Suprapubic skin (tissue), 4 donors: Measurements from ENCODE around the gene KMT2B. TPM values are rescaled to one million over a fixed set of nuclear protein-coding genes. Genes with fewer than 3 reads are reported as not detected.

ENCODE experiments used
- DNase-seq, 2 donors: peaks; one replicate each; pipeline ENCODE4 v3.0.0-alpha.2; 2019; ENCODE audit warnings: low spot score in 2 of 2
- H3K27ac ChIP-seq: fragments of 200-600 bp; sonication (generic); one replicate; pipeline ENCODE4 v1.5.1; 2019
- H3K27me3 ChIP-seq: fragments of 200-600 bp; sonication (generic); one replicate; pipeline ENCODE4 v1.5.1; 2019
- H3K36me3 ChIP-seq: fragments of 200-600 bp; sonication (generic); one replicate; pipeline ENCODE4 v1.5.1; 2019
- H3K4me1 ChIP-seq: fragments of 200-600 bp; sonication (generic); one replicate; pipeline ENCODE4 v1.5.1; 2019
- H3K4me3 ChIP-seq: fragments of 200-600 bp; sonication (generic); one replicate; pipeline ENCODE4 v1.5.1; 2019; ENCODE audit warnings: mild to moderate bottlenecking
- H3K9me3 ChIP-seq: fragments of 200-600 bp; sonication (generic); one replicate; pipeline ENCODE4 v1.5.1; 2019
- CTCF ChIP-seq, 2 donors: fragments of 200-600 bp in 1 of 2; fragments of 450-650 bp in 1 of 2; sonication (generic) in 1 of 2; IDR thresholded peaks; one replicate each; pipeline ENCODE4 v1.5.1; 2016 to 2019; ENCODE audit warnings: antibody characterized with exemption in 2 of 2, mild to moderate bottlenecking in 1 of 2, moderate library complexity in 1 of 2
- EP300 ChIP-seq: sonication (generic); formaldehyde crosslinking; IDR thresholded peaks from one replicate; pipeline ENCODE4 v1.6.1; 2017; ENCODE audit warnings: antibody characterized with exemption
- POLR2A ChIP-seq, 2 donors: fragments of 450-650 bp; IDR thresholded peaks; one replicate each; pipeline ENCODE4 v1.6.1; 2017; ENCODE audit warnings: antibody characterized with exemption in 2 of 2, mild to moderate bottlenecking in 2 of 2, moderate library complexity in 2 of 2
- POLR2AphosphoS5 ChIP-seq, 3 donors: sonication (generic); formaldehyde crosslinking; IDR thresholded peaks; one replicate each; pipeline ENCODE4 v1.6.1; 2017; ENCODE audit warnings: antibody characterized with exemption in 3 of 3
- WGBS: methylation state at CpG from one replicate; pipeline ENCODE4 v1.1.5; 2018; 5-methylcytosine and 5-hydroxymethylcytosine counted together
- total RNA-seq, 4 donors: library from RNA; depleted of rRNA; stranded (reverse); fragments of >200 nt; gene quantifications; one replicate each; pipeline ENCODE4 v1.1.0, GENCODE V29; 2016

The KMT2B gene
- total RNA-seq, 4 donors from 2014 or later, result 31.2 to 66.8 (median 45.2) TPM

GRCh38 chr19:35714601-35715354, 3.0 kb upstream of the KMT2B start:
- Histone ChIP-seq H3K4me1 (peaks cover 31% of the 10 kb centered on the region), H3K9me3 (no peaks in the 10 kb centered on the region), H3K27ac (no peak overlapping the region), H3K4me3 (no peak overlapping the region), H3K27me3 (no peaks in the 10 kb centered on the region), H3K36me3 (no peaks in the 10 kb centered on the region)
- no peak for TF ChIP-seq POLR2AphosphoS5 (IDR thresholded peaks at IDR 0.05)
- TF ChIP-seq POLR2A (IDR thresholded peaks at IDR 0.05), result no peak
- TF ChIP-seq CTCF (IDR thresholded peaks at IDR 0.05), result no peak
- no peak for TF ChIP-seq EP300
- 75% methylated on average over 14 of the region's 14 CpGs for WGBS
- peak in 1 of 2 donors; percentile 76 for DNase-seq

GRCh38 chr19:35715355-35715809, 2.4 kb upstream of the KMT2B start:
- H3K9me3 ChIP-seq, result no peaks in the 10 kb centered on the region
- no peaks in the 10 kb centered on the region for H3K27me3 ChIP-seq
- DNase-seq, result peak in 1 of 2 donors; percentile 70
- H3K4me3 ChIP-seq, result peak overlapping the region; percentile 89
- no peak overlapping the region for H3K27ac ChIP-seq
- peaks cover 34% of the 10 kb centered on the region for H3K4me1 ChIP-seq
- H3K36me3 ChIP-seq, result peaks cover 2% of the 10 kb centered on the region
- WGBS, result 92% methylated on average over 2 of the region's 7 CpGs
- TF ChIP-seq EP300, result no peak

GRCh38 chr19:35715981-35716800, 1.6 kb upstream of the KMT2B start:
- peaks cover 10% of the 10 kb centered on the region for H3K36me3 ChIP-seq
- 1% methylated on average over 34 of the region's 52 CpGs for WGBS
- H3K4me3 ChIP-seq, result peak overlapping the region; percentile 89
- no peaks in the 10 kb centered on the region for H3K9me3 ChIP-seq
- peak in 1 of 2 donors; percentile 81 for DNase-seq
- TF ChIP-seq CTCF (IDR thresholded peaks at IDR 0.05), result no peak
- TF ChIP-seq POLR2AphosphoS5 (IDR thresholded peaks at IDR 0.05), result no peak
- TF ChIP-seq POLR2A (IDR thresholded peaks at IDR 0.05), result no peak
- TF ChIP-seq EP300, result no peak
- no peaks in the 10 kb centered on the region for H3K27me3 ChIP-seq
- peaks cover 34% of the 10 kb centered on the region for H3K4me1 ChIP-seq
- peak overlapping the region; percentile 91 for H3K27ac ChIP-seq

- Histone ChIP-seq H3K9me3 (no peaks in the 10 kb centered on the region), H3K27me3 (no peaks in the 10 kb centered on the region), H3K27ac (peak overlapping the region; percentile 91), H3K36me3 (peaks cover 17% of the 10 kb centered on the region), H3K4me1 (peaks cover 34% of the 10 kb centered on the region), H3K4me3 (peak overlapping the region; percentile 89)
- TF ChIP-seq POLR2A (IDR thresholded peaks at IDR 0.05), result peak in 1 of 2 donors; percentile 6
- TF ChIP-seq POLR2AphosphoS5 (IDR thresholded peaks at IDR 0.05), result no peak
- TF ChIP-seq EP300, result no peak
- peak; percentile 66 to 87 for TF ChIP-seq CTCF (IDR thresholded peaks at IDR 0.05)
- peak; percentile 96 to 97 for DNase-seq
- 1% methylated on average over 15 of the region's 77 CpGs for WGBS
These were observed 770 bp upstream of the KMT2B start for GRCh38 chr19:35716801-35717664.

- H3K27ac ChIP-seq, result peak overlapping the region; percentile 91
- peak in 1 of 2 donors; percentile 81 for DNase-seq
- WGBS, result 8% methylated on average over 5 of the region's 42 CpGs
- no peaks in the 10 kb centered on the region for H3K27me3 ChIP-seq
- H3K4me1 ChIP-seq, result peaks cover 34% of the 10 kb centered on the region
- no peak for TF ChIP-seq CTCF (IDR thresholded peaks at IDR 0.05)
- TF ChIP-seq POLR2AphosphoS5 (IDR thresholded peaks at IDR 0.05), result no peak
- no peak for TF ChIP-seq POLR2A (IDR thresholded peaks at IDR 0.05)
- TF ChIP-seq EP300, result no peak
- H3K36me3 ChIP-seq, result peaks cover 31% of the 10 kb centered on the region
- H3K9me3 ChIP-seq, result no peaks in the 10 kb centered on the region
- H3K4me3 ChIP-seq, result peak overlapping the region; percentile 89
These were observed 690 bp downstream of the KMT2B start for GRCh38 chr19:35718345-35719041.
